NCI-H2227 (cell line): ENCODE results near the gene KLHL10.

ENCODE experiments used
- DNase-seq: peaks from one replicate; lab custom pipeline; 2025; ENCODE audit not compliant: unreplicated experiment; lab: John Stamatoyannopoulos, UW

The KLHL10 gene

DNA sequence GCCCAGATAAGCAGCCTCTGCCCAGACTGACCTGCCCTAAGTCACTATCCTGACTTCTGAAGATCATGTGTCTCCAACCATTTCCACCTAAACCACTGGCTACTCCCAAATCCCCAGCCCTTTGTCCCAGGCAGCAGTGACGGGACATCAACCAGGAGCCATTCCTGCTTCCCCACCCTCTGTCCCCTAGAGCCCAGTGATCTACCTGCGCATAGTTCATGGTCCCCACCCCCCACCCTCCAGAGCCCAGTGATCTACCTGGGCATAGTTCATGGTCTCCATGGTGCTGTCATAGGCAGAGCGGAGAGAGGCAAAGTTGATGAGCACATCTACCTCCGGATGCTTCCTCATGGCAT is 54.4 kb downstream of the KLHL10 start:
- no peak for DNase-seq

DNA sequence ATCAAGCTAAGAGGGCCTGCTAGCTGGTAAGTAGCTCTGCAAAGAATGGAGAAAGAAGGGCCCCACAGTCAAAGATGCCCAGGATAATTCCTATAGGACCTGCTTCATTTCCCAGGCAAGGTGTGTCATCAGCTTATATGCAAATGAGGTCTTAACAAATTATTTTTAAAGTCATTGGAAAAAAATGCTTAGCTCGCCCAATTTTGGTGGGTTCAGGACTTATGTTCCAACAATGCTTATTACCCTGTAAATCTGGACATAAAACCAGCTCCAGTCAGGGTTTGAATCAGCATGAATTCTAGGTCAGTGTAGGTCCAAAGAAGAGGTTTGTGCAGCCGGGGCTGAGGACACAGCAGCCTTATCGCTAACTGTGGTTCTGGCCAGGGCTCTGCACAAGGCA is 55.8 kb downstream of the KLHL10 start:
- DNase-seq = no peak

DNA sequence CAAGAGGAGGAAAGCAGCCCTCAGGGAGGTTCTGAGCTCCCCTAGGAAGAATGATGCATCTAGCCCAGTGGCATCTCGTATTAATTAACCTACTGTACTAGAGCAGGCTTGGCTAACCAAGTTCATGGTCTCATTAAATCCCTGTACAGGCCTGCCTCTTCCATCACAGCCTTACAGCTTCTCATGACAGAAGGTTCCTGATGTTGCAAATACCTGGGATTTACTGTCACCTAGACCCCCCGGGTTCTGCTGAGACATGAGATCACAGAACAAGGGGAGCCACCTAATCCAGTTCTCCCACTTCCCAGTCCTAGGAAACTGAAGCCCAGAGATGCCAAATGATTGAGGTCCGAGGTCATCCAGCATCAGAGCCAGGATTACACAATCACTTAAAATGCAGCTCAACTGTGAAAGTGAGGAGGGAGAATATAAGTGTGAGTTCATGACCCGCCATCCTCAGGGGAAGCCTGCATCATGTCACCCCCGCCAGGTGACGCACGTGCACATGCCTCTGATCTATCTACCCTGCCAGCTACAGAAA is 57.2 kb downstream of the KLHL10 start:
- DNase-seq = no peak

DNA sequence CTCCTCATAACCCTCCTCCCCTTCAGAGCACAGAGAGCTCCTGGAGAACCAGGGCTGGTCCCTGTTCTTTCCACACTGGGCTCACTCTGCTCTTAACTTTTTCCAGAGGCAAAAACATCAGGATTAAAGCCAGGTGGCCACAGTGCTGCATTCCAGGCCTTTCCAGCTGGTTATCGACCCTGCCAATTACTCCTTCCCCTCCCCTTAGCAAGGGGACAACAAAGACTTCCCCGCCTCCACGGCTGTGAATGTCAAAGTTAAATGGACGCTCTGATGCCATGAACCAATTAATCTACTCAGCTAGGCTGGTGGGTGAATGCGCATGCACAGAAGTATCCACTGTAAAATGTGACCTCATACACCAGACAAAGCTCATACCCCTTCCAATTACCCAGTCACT is 58.0 kb downstream of the KLHL10 start:
- DNase-seq = peak; percentile 89

DNA sequence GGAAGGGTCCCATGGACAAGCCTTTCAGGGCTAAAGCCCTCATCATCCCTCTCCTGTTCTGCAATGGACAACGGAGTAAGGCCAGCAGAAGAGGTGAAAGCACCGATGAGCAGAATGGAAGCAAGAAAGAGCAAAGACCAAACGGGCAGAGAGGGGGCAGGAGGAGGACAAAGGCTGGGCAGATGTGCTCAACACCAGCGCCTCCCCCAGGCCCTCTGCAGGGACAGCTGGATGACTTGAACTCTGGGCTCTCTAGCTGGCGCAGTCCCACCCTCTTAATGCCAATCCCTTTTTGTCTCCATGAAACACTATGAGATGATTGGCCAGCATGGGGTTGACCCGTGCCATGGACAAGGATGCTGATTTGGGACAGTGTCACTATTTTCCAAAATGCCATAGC is 59.1 kb downstream of the KLHL10 start:
- no peak for DNase-seq
